DMS53 (cell line): ENCODE results near the gene DNPH1.

Experiments used
- DNase-seq: peaks from one replicate; lab custom pipeline; 2025; lab: John Stamatoyannopoulos, UW

Gene DNPH1

DNA sequence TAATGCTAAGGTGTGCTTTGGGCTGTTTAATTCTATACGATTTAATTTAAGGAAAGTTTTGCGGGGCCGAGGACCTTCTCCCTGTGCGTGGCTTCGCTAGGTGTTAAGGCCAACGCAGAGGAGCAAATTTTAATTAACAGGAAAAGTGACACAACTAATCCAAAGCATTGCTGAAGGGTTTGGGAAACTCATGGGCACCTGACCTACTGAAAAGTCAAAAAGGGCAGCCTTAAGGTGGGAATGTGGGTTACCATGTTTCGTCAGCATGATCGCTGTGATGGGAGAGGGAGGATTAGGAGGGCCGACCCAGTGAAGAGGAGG is 47.7 kb downstream of the DNPH1 start:
- no peak for DNase-seq

DNA sequence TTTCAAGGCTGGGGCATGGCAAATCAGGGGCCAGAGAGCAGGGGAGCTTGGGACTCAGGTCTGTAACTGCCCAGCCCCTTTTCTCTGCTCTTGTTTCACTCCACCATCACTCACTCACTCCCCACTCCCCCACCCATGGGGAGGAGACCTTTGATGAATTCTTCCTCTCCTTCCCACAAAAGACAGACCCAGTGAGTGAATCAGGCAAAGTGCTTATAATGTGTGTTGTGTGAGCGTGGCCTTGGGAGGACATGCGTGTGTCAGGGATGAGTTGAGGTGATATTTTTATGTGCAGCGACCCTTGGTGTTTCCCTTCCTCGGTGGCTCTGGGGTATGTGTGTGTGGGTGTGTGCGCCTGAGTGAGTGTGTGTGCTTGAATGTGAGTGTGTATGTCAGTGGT is 48.3 kb downstream of the DNPH1 start:
- peak; percentile 26 for DNase-seq

DNA sequence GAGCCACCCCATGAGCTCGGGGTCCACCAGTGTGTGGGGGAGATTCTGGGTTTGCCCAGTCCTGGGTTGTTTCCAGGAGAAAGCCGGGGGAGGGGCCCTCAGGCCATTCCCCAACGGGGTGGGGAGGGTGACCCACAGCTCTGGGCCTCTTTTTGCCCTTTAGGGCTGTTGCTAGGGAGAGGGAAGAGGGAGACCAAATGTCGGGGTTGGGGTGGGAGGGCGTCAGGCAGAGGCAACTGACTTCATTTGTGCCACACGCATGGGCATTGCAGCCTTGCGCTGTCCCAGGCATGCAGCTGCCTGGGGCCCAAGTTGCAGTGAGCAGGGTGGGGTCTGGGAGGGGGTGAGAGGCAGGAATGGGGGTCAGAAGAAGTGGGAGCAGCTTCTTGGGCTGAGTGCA is 49.2 kb downstream of the DNPH1 start:
- DNase-seq: no peak

DNA sequence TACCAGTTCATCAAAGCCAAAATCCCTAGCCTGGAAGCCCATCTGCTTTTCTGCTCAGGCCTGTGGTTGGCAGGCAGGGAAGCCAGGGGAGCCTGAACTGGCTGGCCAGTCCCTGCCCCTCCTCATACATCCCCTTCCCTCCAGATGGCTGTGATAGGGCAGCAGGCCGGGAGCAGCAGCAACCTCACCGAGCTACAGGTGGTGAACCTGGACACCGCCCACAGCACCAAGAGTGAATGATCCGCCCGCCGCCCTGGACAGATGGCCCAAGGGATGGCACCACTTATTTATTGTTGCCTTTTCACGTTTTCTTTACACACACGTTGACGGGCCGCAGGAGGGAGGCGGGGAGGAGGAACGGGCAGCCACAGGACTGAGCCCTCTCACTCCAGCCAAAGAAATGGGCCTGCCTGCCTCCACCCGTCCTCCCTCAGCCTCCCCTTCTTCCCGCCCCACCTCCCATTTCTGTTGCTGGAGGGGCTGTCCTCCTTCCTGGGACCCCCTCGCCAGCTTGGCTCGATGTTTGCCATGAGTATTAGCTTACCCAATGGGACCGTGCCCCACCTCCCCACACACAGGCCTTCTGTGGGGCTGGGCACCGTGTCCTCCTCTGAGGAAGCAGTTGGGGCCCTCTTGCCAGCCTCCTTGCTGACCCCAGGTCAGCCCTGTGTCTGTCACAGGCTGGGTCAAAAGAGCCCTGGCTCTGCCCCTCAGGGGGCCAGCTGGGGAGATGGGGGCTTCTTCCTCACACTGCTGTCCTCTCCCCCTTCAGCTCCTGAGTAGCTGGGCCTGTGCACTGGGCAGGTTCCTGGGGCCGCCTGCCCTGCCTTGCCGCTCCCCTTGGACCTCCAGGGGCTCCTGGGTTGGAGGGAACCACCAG is 50.1 kb downstream of the DNPH1 start:
- no peak for DNase-seq

DNA sequence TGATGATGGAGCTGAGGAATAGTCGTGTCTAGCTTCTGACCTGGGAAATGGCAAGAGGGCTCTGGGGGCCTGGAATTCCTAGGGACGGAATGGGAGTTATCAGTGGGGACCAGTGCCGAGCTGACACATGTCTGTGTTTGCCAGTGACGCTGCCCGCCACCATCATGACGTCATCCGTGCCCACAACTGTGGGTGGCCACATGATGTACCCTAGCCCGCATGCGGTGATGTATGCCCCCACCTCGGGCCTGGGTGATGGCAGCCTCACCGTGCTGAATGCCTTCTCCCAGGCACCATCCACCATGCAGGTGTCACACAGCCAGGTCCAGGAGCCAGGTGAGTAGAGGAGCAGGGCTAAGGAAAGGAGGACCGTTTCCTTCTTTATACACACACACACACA is 51.1 kb downstream of the DNPH1 start:
- DNase-seq: no peak

DNA sequence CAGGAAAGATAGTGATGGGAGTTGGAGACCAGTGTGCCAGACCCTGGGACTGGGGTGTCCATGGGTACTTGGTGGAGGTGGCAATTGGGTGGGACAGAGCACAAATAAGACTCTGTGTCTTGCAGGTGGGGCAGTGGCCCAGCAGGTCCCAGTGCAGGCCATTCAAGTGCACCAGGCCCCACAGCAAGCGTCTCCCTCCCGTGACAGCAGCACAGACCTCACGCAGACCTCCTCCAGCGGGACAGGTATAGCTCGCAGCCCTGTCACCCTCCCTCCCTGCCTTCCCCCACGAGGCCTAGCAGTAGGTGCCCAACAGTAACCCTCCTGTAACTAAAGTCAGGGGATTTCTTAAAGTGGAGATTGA is 52.9 kb downstream of the DNPH1 start:
- no peak for DNase-seq

DNA sequence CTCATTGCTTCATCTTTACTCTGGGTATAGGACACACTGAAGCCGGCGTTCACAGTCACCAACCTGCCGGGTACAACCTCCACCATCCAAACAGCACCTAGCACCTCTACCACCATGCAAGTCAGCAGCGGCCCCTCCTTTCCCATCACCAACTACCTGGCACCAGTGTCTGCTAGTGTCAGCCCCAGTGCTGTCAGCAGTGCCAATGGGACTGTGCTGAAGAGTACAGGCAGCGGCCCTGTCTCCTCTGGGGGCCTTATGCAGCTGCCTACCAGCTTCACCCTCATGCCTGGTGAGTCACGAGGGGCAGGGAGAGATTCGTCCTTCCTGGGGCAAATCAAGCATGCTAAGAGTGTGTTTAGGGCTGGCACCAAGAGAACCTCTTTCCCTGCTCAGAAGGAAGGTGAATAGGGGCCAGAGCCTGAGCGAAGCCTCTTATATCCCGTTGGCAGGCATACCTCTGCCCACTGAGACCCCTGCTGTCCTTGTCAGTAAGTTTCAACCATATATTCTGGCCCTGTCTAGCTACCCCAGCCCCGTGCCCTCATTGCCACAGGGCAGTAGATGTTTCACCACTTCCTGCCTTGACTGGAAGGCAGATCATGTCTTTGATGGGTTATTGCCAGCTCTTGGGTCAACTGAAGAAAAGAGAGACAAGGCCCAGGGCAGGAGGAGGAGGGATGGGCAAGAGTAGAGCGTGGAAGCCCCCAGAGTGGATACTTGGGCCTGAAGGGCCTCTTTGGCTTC is 53.4 kb downstream of the DNPH1 start:
- no peak for DNase-seq
